ENCODE data around the gene PRCD.
A peak's percentile ranks its signal among the peaks of the same experiment; 100 is the strongest.

The PRCD gene

GRCh38 chr17:76567634-76568432 is 28.0 kb downstream of the PRCD start:
- DNase-seq (ENCODE audit: extremely low read depth in 1 of 2, low read depth in 1 of 2), result no peak

- DNase-seq (ENCODE audit: extremely low read depth in 1 of 2, low read depth in 1 of 2), result no peak
These were observed 29.0 kb downstream of the PRCD start for GRCh38 chr17:76568811-76569221.

- no peak for DNase-seq (ENCODE audit: extremely low read depth in 1 of 2, low read depth in 1 of 2)
These were observed 29.9 kb downstream of the PRCD start for GRCh38 chr17:76569607-76570279.

GRCh38 chr17:76570457-76570856 is 30.6 kb downstream of the PRCD start:
- no peak for DNase-seq (ENCODE audit: extremely low read depth in 1 of 2, low read depth in 1 of 2)

DNA sequence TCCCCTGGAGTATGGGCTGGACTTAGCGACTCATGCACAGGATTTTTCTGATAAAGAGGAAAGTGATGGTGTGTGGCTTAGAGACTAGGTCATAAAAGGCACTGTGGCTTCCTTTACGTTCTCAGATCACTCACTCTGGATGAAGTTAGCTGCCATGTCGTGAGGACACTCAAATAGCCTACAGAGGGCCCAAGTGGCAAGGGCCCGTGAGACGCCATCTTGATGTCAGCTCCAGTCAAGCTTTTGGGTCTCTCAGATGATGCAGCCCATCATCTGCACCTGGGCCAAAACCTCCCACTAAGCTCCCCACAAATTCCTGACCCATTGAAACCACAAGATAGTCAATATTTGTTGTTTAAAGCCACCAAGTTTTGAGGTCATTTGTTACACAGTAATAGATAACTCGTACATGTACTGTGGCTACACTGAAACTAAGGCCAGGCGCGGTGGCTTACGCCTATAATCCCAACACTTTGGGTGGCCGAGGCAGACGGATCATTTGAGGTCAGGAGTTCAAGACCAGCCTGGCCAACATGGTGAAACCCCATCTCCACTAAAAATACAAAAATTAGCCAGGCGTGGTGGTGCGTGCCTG is 31.1 kb downstream of the PRCD start:
- no peak for DNase-seq (ENCODE audit: extremely low read depth in 1 of 2, low read depth in 1 of 2)

DNA sequence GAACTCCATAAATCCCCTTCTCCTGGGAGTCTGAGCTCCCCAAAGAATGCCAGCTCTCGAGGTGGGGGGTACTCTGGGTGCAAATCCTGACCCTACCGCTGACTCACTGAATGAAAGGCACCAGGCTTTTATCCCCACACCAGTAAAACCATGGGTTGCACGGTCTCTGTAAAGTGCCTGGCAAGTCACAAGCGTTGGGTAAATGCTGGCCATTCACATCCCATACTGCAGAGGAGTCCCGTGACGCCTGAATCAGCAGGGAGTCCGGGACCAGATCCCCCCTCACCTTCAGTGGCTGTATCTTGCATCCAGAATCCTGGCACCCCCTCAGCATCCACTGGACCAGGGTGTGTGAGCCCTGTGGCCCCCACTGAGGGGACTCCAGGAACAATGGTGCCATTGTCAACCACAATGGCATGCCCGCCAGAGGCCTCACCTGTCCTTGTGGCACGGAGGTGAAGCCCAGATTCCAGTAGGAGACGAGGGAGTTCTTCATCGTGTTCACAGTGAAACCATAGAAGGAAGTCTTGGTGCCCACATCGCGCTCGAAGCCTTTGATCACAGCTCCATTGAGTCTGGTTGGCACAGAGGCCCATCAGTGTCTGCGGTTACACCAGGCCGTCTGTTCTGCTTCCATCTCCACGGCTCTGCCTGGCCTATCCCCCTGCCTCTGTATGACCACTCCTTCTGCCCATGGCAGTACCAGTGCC is 32.5 kb downstream of the PRCD start:
- DNase-seq (ENCODE audit: extremely low read depth in 1 of 2, low read depth in 1 of 2), result no peak

- no peak for DNase-seq (ENCODE audit: extremely low read depth in 1 of 2, low read depth in 1 of 2)
These were observed 33.3 kb downstream of the PRCD start for GRCh38 chr17:76573096-76573495.

DNA sequence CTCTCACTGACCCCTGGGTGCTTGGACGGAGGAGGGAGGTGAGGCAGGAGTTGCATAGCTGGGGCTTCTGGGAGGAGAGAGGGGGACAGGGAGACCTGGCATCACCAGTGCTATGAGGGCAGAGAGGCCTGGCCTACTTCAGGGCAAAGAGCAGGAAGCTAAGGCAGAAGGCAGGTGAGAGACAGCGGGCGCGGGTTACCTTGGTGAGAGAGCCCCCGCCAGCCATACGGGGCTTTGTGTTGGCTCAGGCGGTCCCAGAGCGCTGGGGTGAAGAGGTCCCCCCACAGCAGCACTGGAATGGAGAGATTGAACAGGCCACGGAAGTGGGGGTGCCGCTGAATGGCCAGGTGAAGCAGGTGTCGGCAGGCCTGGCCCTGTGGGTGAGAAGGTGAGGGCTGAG is 34.3 kb downstream of the PRCD start:
- DNase-seq (ENCODE audit: extremely low read depth in 1 of 2, low read depth in 1 of 2), result no peak

- no peak for DNase-seq (ENCODE audit: extremely low read depth in 1 of 2, low read depth in 1 of 2)
These were observed 35.7 kb downstream of the PRCD start for GRCh38 chr17:76575570-76575969.

- no peak for DNase-seq (ENCODE audit: extremely low read depth in 1 of 2, low read depth in 1 of 2)
These were observed 36.3 kb downstream of the PRCD start for GRCh38 chr17:76576189-76576588.

- no peak for DNase-seq (ENCODE audit: extremely low read depth in 1 of 2, low read depth in 1 of 2)
These were observed 38.0 kb downstream of the PRCD start for GRCh38 chr17:76577876-76578275.

GRCh38 chr17:76578376-76578775 is 38.5 kb downstream of the PRCD start:
- no peak for DNase-seq (ENCODE audit: extremely low read depth in 1 of 2, low read depth in 1 of 2)

- no peak for DNase-seq (ENCODE audit: extremely low read depth in 1 of 2, low read depth in 1 of 2)
These were observed 39.4 kb downstream of the PRCD start for GRCh38 chr17:76579281-76579680.

GRCh38 chr17:76581515-76581914 is 41.7 kb downstream of the PRCD start:
- no peak for DNase-seq (ENCODE audit: extremely low read depth in 1 of 2, low read depth in 1 of 2)

GRCh38 chr17:76582660-76583059 is 42.8 kb downstream of the PRCD start:
- DNase-seq (ENCODE audit: extremely low read depth in 1 of 2, low read depth in 1 of 2), result no peak

DNA sequence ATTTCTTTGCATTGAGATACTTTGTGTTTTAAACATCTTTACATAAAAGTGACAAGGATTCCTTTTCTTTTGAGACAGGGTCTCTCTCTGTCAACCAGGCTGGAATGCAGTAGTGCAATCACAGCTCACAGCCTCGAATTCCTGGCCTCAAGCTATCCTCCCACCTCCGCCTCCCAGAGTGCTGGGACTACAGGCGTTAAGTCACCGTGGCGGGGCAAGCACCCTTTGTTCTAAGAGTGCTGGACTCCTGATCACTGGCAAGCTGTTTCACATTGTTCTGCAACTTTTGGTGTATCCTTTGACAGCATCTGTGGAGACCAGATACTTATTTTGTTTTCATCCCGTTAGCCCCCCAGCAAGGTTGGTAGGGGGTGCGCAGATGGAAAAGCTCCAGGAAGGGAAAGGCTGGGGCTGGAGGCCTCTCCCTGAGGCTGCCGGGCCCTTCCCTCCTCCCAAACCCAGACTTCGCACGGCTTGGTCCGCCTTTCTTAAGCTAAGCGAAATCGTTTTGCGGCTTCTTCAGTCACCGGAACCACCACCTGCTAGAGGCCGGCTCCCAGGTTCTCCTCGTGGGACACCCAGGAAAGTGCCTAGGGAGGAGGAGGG is 44.7 kb downstream of the PRCD start:
- DNase-seq (ENCODE audit: extremely low read depth in 1 of 2, low read depth in 1 of 2), result no peak

DNA sequence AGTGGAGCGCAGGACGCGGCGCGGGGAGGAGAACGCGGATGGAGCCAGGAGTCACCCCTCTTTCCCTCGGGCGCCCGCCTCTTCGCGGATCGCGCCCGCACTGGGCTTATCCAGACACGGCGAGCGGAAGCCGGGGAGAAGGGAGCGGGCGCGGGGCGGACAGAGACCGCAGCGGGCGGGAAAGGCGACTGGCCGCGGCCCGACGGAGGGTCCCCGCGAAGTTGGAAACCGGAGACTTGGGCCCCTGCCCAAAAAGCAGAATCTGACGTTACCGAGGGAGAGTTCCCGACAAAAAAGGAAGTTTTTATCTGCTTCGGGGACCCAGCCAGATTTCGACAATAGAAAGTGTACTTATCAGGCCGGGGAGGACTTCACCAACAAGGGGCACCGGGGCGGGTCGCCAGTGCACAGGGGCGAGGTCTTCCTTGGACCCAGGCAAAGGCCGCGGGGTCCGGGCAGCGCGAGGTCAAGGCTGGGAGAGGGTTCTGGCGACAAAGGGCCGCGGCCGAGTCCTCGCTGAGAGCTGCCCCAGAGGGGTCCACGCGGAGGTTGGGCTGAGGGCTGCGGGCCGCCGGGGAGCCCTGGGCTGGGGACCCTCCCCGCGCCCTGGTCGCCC is 45.3 kb downstream of the PRCD start:
- DNase-seq (ENCODE audit: extremely low read depth in 1 of 2, low read depth in 1 of 2), result no peak

GRCh38 chr17:76585649-76586593 is 46.1 kb downstream of the PRCD start, which contains the start of gene ST6GALNAC2:
TSS of gene ST6GALNAC2 (minus strand) at chr17:76585860. CDS start at chr17:76585808, 52 bp downstream.
- DNase-seq (ENCODE audit: extremely low read depth in 1 of 2, low read depth in 1 of 2), result peak in 1 of 2 donors; percentile 16

DNA sequence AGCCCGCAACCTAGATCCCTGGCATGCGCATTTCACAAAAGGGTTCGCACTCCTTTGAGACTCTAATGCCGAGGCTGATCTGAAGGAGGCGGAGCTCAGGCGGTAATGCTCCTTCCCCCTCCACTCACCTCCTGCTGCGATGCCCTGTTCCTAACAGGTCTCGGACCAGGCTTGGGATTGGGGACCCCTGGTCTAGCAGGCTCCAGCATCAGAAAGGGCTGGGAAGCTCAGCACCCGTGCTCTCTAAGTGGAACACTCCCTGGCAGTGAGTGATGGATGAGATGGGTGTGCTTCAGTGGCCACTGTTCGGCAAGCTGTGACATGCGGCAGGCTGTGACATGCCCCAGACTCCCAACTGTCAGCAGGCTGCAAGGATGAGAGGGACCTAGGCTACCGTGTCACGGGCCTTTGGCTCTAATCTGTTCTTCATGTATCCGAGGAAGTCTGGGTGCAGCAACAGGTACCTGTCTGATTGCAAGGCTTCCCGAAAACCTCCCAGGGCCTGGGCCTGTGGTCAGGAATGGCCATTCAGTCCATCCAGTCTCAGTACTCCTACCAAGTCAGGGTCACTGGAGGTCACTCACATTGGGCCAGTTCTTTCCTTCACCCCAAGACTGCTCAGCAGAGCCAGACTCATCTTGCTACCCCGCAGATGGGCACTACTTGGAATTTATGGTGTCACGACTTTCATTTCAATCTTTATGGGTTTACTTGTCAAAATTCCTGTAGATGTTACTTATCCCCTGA is 47.1 kb downstream of the PRCD start:
- no peak for DNase-seq (ENCODE audit: extremely low read depth in 1 of 2, low read depth in 1 of 2)
